Heart left ventricle (tissue), 13 donors: ENCODE data around the gene LHFPL3.

Source experiments
- CTCF ChIP-seq, 12 donors: fragments of 200-600 bp; sonication (generic) in 4 of 12; IDR thresholded peaks; one replicate each; pipeline versions ENCODE4 v1.5.0 to v1.8.0; 2018 to 2022; ENCODE audit warnings: antibody characterized with exemption in 12 of 12, mild to moderate bottlenecking in 5 of 12
- POLR2A ChIP-seq, 2 donors: fragments of 450-650 bp; IDR thresholded peaks; one replicate each; pipeline ENCODE4 v1.6.1; 2017; ENCODE audit warnings: antibody characterized with exemption in 2 of 2, mild to moderate bottlenecking in 2 of 2, moderate library complexity in 2 of 2
- donor health status: ischemic (EF 13 %, LVEDD 7.1; RV severe dilation, severe dysfunction).
- donor health status: DM: no; HTN: yes; CAD: no.
- donor health status: DM: no; HTN: no; CAD: no.
- donor health status: ischemic (EF 25% LVEDD 6.9; RV normal size, moderate dysfunction).
- donor health status: ischemic (EF 25% LVEDD 5.7; RV mildly dilated, moderate dysfunction).
- donor health status: ischemic (EF 35%, LVEDD 5.7; RV mildly dilated, moderate dysfunction).
- donor health status: nonischemic (EF 11% LVEDD 7.7; RV severe dilation, severe dysfunction).
- donor health status: DM: yes; HTN: yes; CAD: no.
- donor health status: PGD.
- donor health status: ischemic (EF 29% LVEDD 5.4; RV normal size, mild dysfunction).
- donor health status: nonischemic (EF 23%, LVEDD 6.1; RV moderate dilation, normal function).

GRCh38 chr7:104415700-104416099, 87.3 kb downstream of the LHFPL3 start:
- TF ChIP-seq CTCF (IDR thresholded peaks at IDR 0.05) (no peak), POLR2A (IDR thresholded peaks at IDR 0.05) (no peak)
